CD8-positive, alpha-beta memory T cell (primary cell): ENCODE measurements around the gene P2RX2. TPM values are rescaled to one million over a fixed set of nuclear protein-coding genes. Genes with fewer than 3 reads are reported as not detected.

ENCODE experiments used
- CTCF ChIA-PET: fragments of 350-600 bp; sonication (Branson Sonifier 250); formaldehyde crosslinking; loops from one replicate; lab custom pipeline; 2021; ENCODE audit warnings: antibody characterized with exemption; lab: Charles Lee
- POLR2A ChIA-PET: fragments of 350-600 bp; sonication (Branson Sonifier 250); formaldehyde crosslinking; loops from one replicate; lab custom pipeline; 2021; ENCODE audit warnings: antibody characterized with exemption; lab: Charles Lee
- DNase-seq, 5 donors: peaks; one replicate each; pipeline versions ENCODE4 v3.0.0 to v3.0.0-alpha.2; 2020 to 2022; ENCODE audit warnings: mixed read lengths in 1 of 5
- H3K27ac ChIP-seq: one replicate; pipeline ENCODE4 v1.7.0; 2013; ENCODE audit warnings: low read depth, mild to moderate bottlenecking, low read length, moderate library complexity
- H3K27me3 ChIP-seq: 2 replicates; pipeline ENCODE4 v1.7.0; 2013; ENCODE audit warnings: low read length, mild to moderate bottlenecking; ENCODE audit not compliant: insufficient read depth, poor library complexity, severe bottlenecking
- H3K36me3 ChIP-seq: 2 replicates; pipeline ENCODE4 v1.7.0; 2013; ENCODE audit warnings: mild to moderate bottlenecking, low read length, moderate library complexity; ENCODE audit not compliant: insufficient read depth
- H3K4me1 ChIP-seq: 2 replicates; pipeline ENCODE4 v1.7.0; 2013; ENCODE audit warnings: mild to moderate bottlenecking, low read length, moderate library complexity; ENCODE audit not compliant: insufficient read depth
- H3K4me3 ChIP-seq: 2 replicates; pipeline ENCODE4 v1.7.0; 2013; ENCODE audit warnings: mild to moderate bottlenecking, low read length
- H3K9me3 ChIP-seq: 2 replicates; pipeline ENCODE4 v1.7.0; 2013; ENCODE audit warnings: mild to moderate bottlenecking, low read length
- H3K27ac Mint-ChIP-seq, 8 donors: one replicate each; pipeline ENCODE4 v1.8.0; 2020 to 2021; ENCODE audit warnings: mixed read lengths in 8 of 8, mild to moderate bottlenecking in 6 of 8, inconsistent platforms in 3 of 8, moderate library complexity in 3 of 8
- H3K27me3 Mint-ChIP-seq, 2 donors: one replicate each; pipeline ENCODE4 v1.8.0; 2020 to 2021; ENCODE audit warnings: mixed read lengths in 2 of 2, mild to moderate bottlenecking in 1 of 2, moderate library complexity in 1 of 2
- H3K36me3 Mint-ChIP-seq, 3 donors: one replicate each; pipeline ENCODE4 v1.8.0; 2020 to 2021; ENCODE audit warnings: mixed read lengths in 3 of 3, inconsistent platforms in 1 of 3, mild to moderate bottlenecking in 1 of 3
- H3K4me1 Mint-ChIP-seq, 3 donors: one replicate each; pipeline ENCODE4 v1.8.0; 2020 to 2021; ENCODE audit warnings: mixed read lengths in 3 of 3, inconsistent platforms in 1 of 3, mild to moderate bottlenecking in 1 of 3
- H3K4me3 Mint-ChIP-seq, 7 donors: one replicate each; pipeline ENCODE4 v1.8.0; 2020 to 2021; ENCODE audit warnings: mixed read lengths in 7 of 7, mild to moderate bottlenecking in 6 of 7, moderate library complexity in 4 of 7, inconsistent platforms in 2 of 7
- H3K9me3 Mint-ChIP-seq, 5 donors: one replicate each; pipeline ENCODE4 v1.8.0; 2020 to 2022; ENCODE audit warnings: mixed read lengths in 5 of 5, mild to moderate bottlenecking in 3 of 5, moderate library complexity in 2 of 5, inconsistent platforms in 1 of 5
- polyA plus RNA-seq: library from polyadenylated mRNA; unstranded; fragments of 300-500 nt; fragmentation: Illumina TruSeq; gene quantifications from one replicate; pipeline ENCODE4 v1.2.3, GENCODE V29; 2021
- total RNA-seq, 2 experiments: library from RNA; stranded (reverse); gene quantifications; one replicate each; pipeline ENCODE4 v1.2.3, GENCODE V29; 2021

Gene P2RX2
- total and polyA plus RNA-seq, 3 experiments from 2014 or later = not detected

- H3K4me3 Mint-ChIP-seq = no peak overlapping the region
- H3K27ac Mint-ChIP-seq = peak overlapping the region in 4 of 8 donors; percentile 1 to 68 (median 30)
- peaks cover 19 to 95% (median 28%) of the 10 kb centered on the region in 3 donors for H3K36me3 Mint-ChIP-seq
- Histone ChIP-seq H3K36me3 (peaks cover 16% of the 10 kb centered on the region), H3K4me3 (no peak overlapping the region), H3K4me1 (peaks cover 11% of the 10 kb centered on the region), H3K9me3 (no peaks in the 10 kb centered on the region), H3K27ac (no peak overlapping the region), H3K27me3 (no peaks in the 10 kb centered on the region)
- DNase-seq = no peak
- ChIA-PET POLR2A (no interaction called here), CTCF (no interaction called here)
- H3K27me3 Mint-ChIP-seq = no peaks in the 10 kb centered on the region
- H3K4me1 Mint-ChIP-seq = peaks cover 4 to 10% (median 6%) of the 10 kb centered on the region in 3 donors
- no peaks in the 10 kb centered on the region for H3K9me3 Mint-ChIP-seq
Observed at GRCh38 chr12:132662901-132663755, 44.6 kb downstream of the P2RX2 start.

- peaks cover 9% of the 10 kb centered on the region for H3K4me1 ChIP-seq
- CTCF ChIA-PET = no interaction called here
- H3K27ac ChIP-seq = no peak overlapping the region
- H3K27me3 ChIP-seq = no peaks in the 10 kb centered on the region
- H3K36me3 Mint-ChIP-seq = peaks cover 19 to 94% (median 28%) of the 10 kb centered on the region in 3 donors
- POLR2A ChIA-PET = no interaction called here
- H3K27ac Mint-ChIP-seq = no peak overlapping the region
- peaks cover 6% of the 10 kb centered on the region for H3K36me3 ChIP-seq
- no peaks in the 10 kb centered on the region for H3K9me3 ChIP-seq
- H3K4me3 Mint-ChIP-seq = no peak overlapping the region
- no peak overlapping the region for H3K4me3 ChIP-seq
- H3K4me1 Mint-ChIP-seq = peaks cover 4 to 10% (median 6%) of the 10 kb centered on the region in 3 donors
- DNase-seq = no peak
- H3K9me3 Mint-ChIP-seq = no peaks in the 10 kb centered on the region
- no peaks in the 10 kb centered on the region for H3K27me3 Mint-ChIP-seq
Observed at GRCh38 chr12:132664206-132665148, 45.9 kb downstream of the P2RX2 start.

GRCh38 chr12:132665149-132665491 is 46.5 kb downstream of the P2RX2 start:
- ChIA-PET POLR2A (interaction anchor here (0.5 kb wide), 1 partner anchor 11 kb away, joined by 3 read pairs; no protein-coding TSS in a partner anchor), CTCF (no interaction called here)
- Mint-ChIP-seq H3K9me3 (no peaks in the 10 kb centered on the region), H3K4me3 (no peak overlapping the region), H3K27me3 (no peaks in the 10 kb centered on the region), H3K27ac (no peak overlapping the region), H3K36me3 (peaks cover 19 to 92% (median 28%) of the 10 kb centered on the region in 3 donors), H3K4me1 (peaks cover 4 to 10% (median 6%) of the 10 kb centered on the region in 3 donors)
- H3K27ac ChIP-seq = no peak overlapping the region
- H3K4me3 ChIP-seq = no peak overlapping the region
- no peaks in the 10 kb centered on the region for H3K27me3 ChIP-seq
- H3K36me3 ChIP-seq = peaks cover 6% of the 10 kb centered on the region
- DNase-seq = no peak
- H3K4me1 ChIP-seq = peaks cover 3% of the 10 kb centered on the region
- no peaks in the 10 kb centered on the region for H3K9me3 ChIP-seq

- Histone ChIP-seq H3K36me3 (peaks cover 6% of the 10 kb centered on the region), H3K4me1 (no peaks in the 10 kb centered on the region), H3K27me3 (no peaks in the 10 kb centered on the region), H3K27ac (no peak overlapping the region), H3K4me3 (no peak overlapping the region), H3K9me3 (no peaks in the 10 kb centered on the region)
- H3K27me3 Mint-ChIP-seq = no peaks in the 10 kb centered on the region
- H3K36me3 Mint-ChIP-seq = peaks cover 19 to 88% (median 28%) of the 10 kb centered on the region in 3 donors
- no peaks in the 10 kb centered on the region for H3K9me3 Mint-ChIP-seq
- DNase-seq = no peak
- ChIA-PET POLR2A (interaction anchor here (0.5 kb wide), 1 partner anchor 12 kb away, joined by 3 read pairs; no protein-coding TSS in a partner anchor), CTCF (no interaction called here)
- H3K27ac Mint-ChIP-seq = no peak overlapping the region
- H3K4me3 Mint-ChIP-seq = no peak overlapping the region
- H3K4me1 Mint-ChIP-seq = peaks cover 4 to 10% (median 6%) of the 10 kb centered on the region in 3 donors
Observed at GRCh38 chr12:132665794-132666193, 47.2 kb downstream of the P2RX2 start.

DNA sequence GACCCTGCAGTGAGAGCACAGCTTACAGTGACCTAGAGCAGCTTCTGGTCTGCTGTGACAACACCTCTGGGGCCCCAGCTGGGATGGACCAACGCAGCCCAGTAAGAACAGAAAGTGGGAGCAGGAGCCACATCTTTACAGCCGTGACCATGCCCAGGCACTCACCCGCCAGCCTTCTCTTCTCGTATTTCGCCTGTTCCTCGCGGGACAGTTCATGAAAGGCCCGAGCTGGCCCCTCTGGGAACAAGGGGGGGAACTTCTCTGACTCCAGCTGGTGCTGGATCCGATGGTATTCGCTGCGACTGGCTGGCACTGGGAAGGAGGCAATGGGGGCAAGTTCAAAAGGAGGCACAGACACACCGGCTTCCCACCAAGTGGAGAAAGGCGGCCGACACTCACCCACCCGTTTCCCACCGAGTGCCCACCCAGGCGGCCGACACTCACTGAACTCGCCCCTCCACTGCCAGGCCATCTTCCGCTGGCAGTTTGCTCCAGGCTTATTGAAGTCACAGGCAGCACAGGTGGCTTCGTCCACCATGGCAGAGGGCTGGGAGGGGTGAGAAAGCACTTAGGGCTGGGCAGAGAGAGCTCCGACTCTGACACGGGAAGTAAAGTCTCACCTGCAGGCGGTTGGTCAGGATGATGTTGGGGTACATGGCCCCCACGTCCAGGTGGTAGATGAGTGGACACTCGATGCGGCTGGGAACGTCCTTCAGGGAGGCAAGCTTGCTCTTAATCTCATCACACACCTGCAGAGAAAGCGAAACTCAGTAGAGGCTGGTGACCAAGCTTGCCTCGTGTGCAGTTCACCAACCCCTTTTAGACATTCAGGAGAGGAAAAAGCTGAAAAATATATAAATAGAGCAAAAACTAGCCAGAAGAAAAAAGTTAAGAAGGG is 49.9 kb downstream of the P2RX2 start:
- POLR2A ChIA-PET = no interaction called here
- peaks cover 3 to 4% (median 4%) of the 10 kb centered on the region in 3 donors for H3K4me1 Mint-ChIP-seq
- peaks cover 11% of the 10 kb centered on the region for H3K36me3 ChIP-seq
- H3K9me3 Mint-ChIP-seq = no peaks in the 10 kb centered on the region
- H3K36me3 Mint-ChIP-seq = peaks cover 19 to 83% (median 27%) of the 10 kb centered on the region in 3 donors
- H3K4me1 ChIP-seq = no peaks in the 10 kb centered on the region
- DNase-seq = no peak
- CTCF ChIA-PET = no interaction called here
- H3K27me3 ChIP-seq = no peaks in the 10 kb centered on the region
- H3K4me3 ChIP-seq = no peak overlapping the region
- no peak overlapping the region for H3K27ac ChIP-seq
- no peaks in the 10 kb centered on the region for H3K27me3 Mint-ChIP-seq
- no peak overlapping the region for H3K4me3 Mint-ChIP-seq
- H3K9me3 ChIP-seq = no peaks in the 10 kb centered on the region
- peak overlapping the region in 1 of 8 donors; percentile 81 for H3K27ac Mint-ChIP-seq

DNA sequence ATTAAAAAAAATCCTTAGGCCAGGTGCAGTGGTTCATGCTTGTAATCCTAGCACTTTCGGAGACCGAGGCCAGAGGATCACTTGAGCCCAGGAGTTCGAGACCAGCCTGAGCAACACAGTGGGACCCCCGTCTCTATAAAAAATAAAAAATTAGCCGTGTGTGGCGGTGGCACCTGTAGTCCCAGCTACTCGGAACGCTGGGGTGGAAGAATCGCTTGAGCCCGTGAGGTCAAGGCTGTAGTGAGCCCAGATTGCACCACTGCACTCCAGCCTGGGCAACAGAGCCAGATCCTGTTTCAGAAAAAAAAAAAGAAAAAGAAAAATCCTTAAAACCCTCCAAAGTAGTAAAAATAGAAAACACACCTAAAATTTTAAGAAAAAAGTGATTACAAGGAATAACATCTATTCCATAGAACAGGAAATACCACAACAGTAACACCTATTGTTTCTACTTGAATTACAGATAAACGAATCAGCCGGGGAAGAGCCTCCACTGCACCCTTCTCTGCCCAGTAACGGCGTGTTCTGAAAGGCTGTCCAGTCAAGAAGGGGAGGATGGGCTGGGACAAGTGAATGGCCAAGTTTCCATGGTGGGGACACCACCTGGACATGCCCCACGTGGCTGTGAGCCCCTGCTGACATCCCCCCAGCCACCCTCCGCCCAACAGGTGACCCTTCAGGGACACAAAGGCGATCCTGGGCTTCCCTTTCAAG is 50.7 kb downstream of the P2RX2 start:
- Mint-ChIP-seq H3K4me3 (no peak overlapping the region), H3K27me3 (no peaks in the 10 kb centered on the region), H3K36me3 (peaks cover 19 to 84% (median 29%) of the 10 kb centered on the region in 3 donors), H3K4me1 (peaks cover 3 to 6% (median 4%) of the 10 kb centered on the region in 3 donors), H3K9me3 (no peaks in the 10 kb centered on the region), H3K27ac (no peak overlapping the region)
- peaks cover 11% of the 10 kb centered on the region for H3K36me3 ChIP-seq
- POLR2A ChIA-PET = no interaction called here
- no peaks in the 10 kb centered on the region for H3K9me3 ChIP-seq
- CTCF ChIA-PET = no interaction called here
- H3K27ac ChIP-seq = no peak overlapping the region
- H3K27me3 ChIP-seq = no peaks in the 10 kb centered on the region
- no peak for DNase-seq
- no peaks in the 10 kb centered on the region for H3K4me1 ChIP-seq
- no peak overlapping the region for H3K4me3 ChIP-seq
